ENCODE data around the gene DPYD.

DPYD gene

GRCh38 chr1:97281962-97282361 lies 638.9 kb downstream of the DPYD start:
- no peaks in the 10 kb centered on the region for H4K20me1 ChIP-seq (ENCODE audit: low read depth, low read length)
- H3K79me2 ChIP-seq (ENCODE audit: insufficient read depth, low read length) = no peaks in the 10 kb centered on the region
- no peak overlapping the region for H3K27ac ChIP-seq (ENCODE audit: low read depth, low read length)
- no peaks in the 10 kb centered on the region for H3F3A ChIP-seq (ENCODE audit: insufficient read depth)
- H3K27me3 ChIP-seq (ENCODE audit: low read length) = no peaks in the 10 kb centered on the region
- no peaks in the 10 kb centered on the region for H3K9me3 ChIP-seq (ENCODE audit: insufficient read depth, low read length)
- H3K36me3 ChIP-seq (ENCODE audit: low read length) = no peaks in the 10 kb centered on the region
- no peak overlapping the region for H2AFZ ChIP-seq (ENCODE audit: low read depth, low read length, severe bottlenecking)
- H3K9ac ChIP-seq (ENCODE audit: low read length) = no peak overlapping the region
- H3K9me2 ChIP-seq (replicated peaks; ENCODE audit: insufficient read depth, low read length) = no peaks in the 10 kb centered on the region
- no peak overlapping the region for H3K4me2 ChIP-seq (ENCODE audit: low read depth, low read length, poor library complexity, severe bottlenecking)
- H3K4me3 ChIP-seq (ENCODE audit: insufficient read depth, low read length, poor library complexity, severe bottlenecking) = no peak overlapping the region
- TF ChIP-seq CTCF (IDR thresholded peaks at IDR 0.05; ENCODE audit: insufficient read depth, low read length, poor library complexity, severe bottlenecking) (no peak), EZH2phosphoT487 (conservative IDR thresholded peaks at IDR 0.05; ENCODE audit: low read length) (no peak)

- Histone ChIP-seq H3K9me3 (ENCODE audit: insufficient read depth, low read length) (no peaks in the 10 kb centered on the region), H3K27me3 (ENCODE audit: low read length) (no peaks in the 10 kb centered on the region), H4K20me1 (ENCODE audit: low read depth, low read length) (no peaks in the 10 kb centered on the region), H3K4me3 (ENCODE audit: insufficient read depth, low read length, poor library complexity, severe bottlenecking) (no peak overlapping the region), H3K36me3 (ENCODE audit: low read length) (no peaks in the 10 kb centered on the region), H3K27ac (ENCODE audit: low read depth, low read length) (no peak overlapping the region), H3K9me2 (replicated peaks; ENCODE audit: insufficient read depth, low read length) (no peaks in the 10 kb centered on the region), H3K4me2 (ENCODE audit: low read depth, low read length, poor library complexity, severe bottlenecking) (no peak overlapping the region), H3K9ac (ENCODE audit: low read length) (no peak overlapping the region), H3F3A (ENCODE audit: insufficient read depth) (no peaks in the 10 kb centered on the region), H2AFZ (ENCODE audit: low read depth, low read length, severe bottlenecking) (no peak overlapping the region), H3K79me2 (ENCODE audit: insufficient read depth, low read length) (no peaks in the 10 kb centered on the region)
- no peak for TF ChIP-seq EZH2phosphoT487 (conservative IDR thresholded peaks at IDR 0.05; ENCODE audit: low read length)
- no peak for TF ChIP-seq CTCF (IDR thresholded peaks at IDR 0.05; ENCODE audit: insufficient read depth, low read length, poor library complexity, severe bottlenecking)
Observed at GRCh38 chr1:97277891-97278654, 642.8 kb downstream of the DPYD start.

GRCh38 chr1:97271916-97272788 lies 648.7 kb downstream of the DPYD start:
- Histone ChIP-seq H3K9ac (ENCODE audit: low read length) (no peak overlapping the region), H3K9me3 (ENCODE audit: insufficient read depth, low read length) (no peaks in the 10 kb centered on the region), H3K9me2 (replicated peaks; ENCODE audit: insufficient read depth, low read length) (no peaks in the 10 kb centered on the region), H4K20me1 (ENCODE audit: low read depth, low read length) (no peaks in the 10 kb centered on the region), H3K27me3 (ENCODE audit: low read length) (no peaks in the 10 kb centered on the region), H3K4me2 (ENCODE audit: low read depth, low read length, poor library complexity, severe bottlenecking) (no peak overlapping the region), H3F3A (ENCODE audit: insufficient read depth) (no peaks in the 10 kb centered on the region), H3K27ac (ENCODE audit: low read depth, low read length) (no peak overlapping the region), H3K36me3 (ENCODE audit: low read length) (no peaks in the 10 kb centered on the region), H2AFZ (ENCODE audit: low read depth, low read length, severe bottlenecking) (no peak overlapping the region), H3K79me2 (ENCODE audit: insufficient read depth, low read length) (no peaks in the 10 kb centered on the region), H3K4me3 (ENCODE audit: insufficient read depth, low read length, poor library complexity, severe bottlenecking) (no peak overlapping the region)
- TF ChIP-seq CTCF (IDR thresholded peaks at IDR 0.05; ENCODE audit: insufficient read depth, low read length, poor library complexity, severe bottlenecking) = no peak
- no peak for TF ChIP-seq EZH2phosphoT487 (conservative IDR thresholded peaks at IDR 0.05; ENCODE audit: low read length)

All from SU-DHL-6 (cell line).